PFSK-1 (cell line): ENCODE data around the gene PZP.

Source experiments
- FOXP2 ChIP-seq: optimal IDR thresholded peaks from 2 replicates; pipeline ENCODE3; 2011; ENCODE audit warnings: borderline replicate concordance, control low read depth, inconsistent platforms; ENCODE audit not compliant: insufficient read depth; ENCODE audit errors: extremely low read length, extremely low read depth
- POLR2AphosphoS5 ChIP-seq: IDR thresholded peaks from 2 replicates; pipeline ENCODE4 v1.6.1; 2012; ENCODE audit warnings: low read depth, mild to moderate bottlenecking, control low read depth, low read length, moderate library complexity
- SIN3A ChIP-seq: IDR thresholded peaks from 2 replicates; pipeline ENCODE4 v1.6.1; 2012; ENCODE audit warnings: mild to moderate bottlenecking, low read length, moderate library complexity, borderline replicate concordance; ENCODE audit not compliant: insufficient read depth
- TAF1 ChIP-seq: IDR thresholded peaks from 2 replicates; pipeline ENCODE4 v1.6.1; 2012; ENCODE audit warnings: low read length, control low read depth, borderline replicate concordance; ENCODE audit not compliant: insufficient read depth
- TF ChIP-seq, protein P1 (sequence below), 2 experiments: IDR thresholded peaks; 2 replicates each; pipeline versions ENCODE4 v1.6.1 to v1.8.0; 2011 to 2012; ENCODE audit warnings: low read depth in 2 of 2, low read length in 2 of 2, control low read depth in 1 of 2, inconsistent platforms in 1 of 2, mild to moderate bottlenecking in 1 of 2, moderate library complexity in 1 of 2; ENCODE audit not compliant: insufficient read depth in 1 of 2

Gene PZP

GRCh38 chr12:9237286-9237685 is 29.1 kb upstream of the PZP start:
- no peak for TF ChIP-seq TAF1
- TF ChIP-seq, protein P1, sequence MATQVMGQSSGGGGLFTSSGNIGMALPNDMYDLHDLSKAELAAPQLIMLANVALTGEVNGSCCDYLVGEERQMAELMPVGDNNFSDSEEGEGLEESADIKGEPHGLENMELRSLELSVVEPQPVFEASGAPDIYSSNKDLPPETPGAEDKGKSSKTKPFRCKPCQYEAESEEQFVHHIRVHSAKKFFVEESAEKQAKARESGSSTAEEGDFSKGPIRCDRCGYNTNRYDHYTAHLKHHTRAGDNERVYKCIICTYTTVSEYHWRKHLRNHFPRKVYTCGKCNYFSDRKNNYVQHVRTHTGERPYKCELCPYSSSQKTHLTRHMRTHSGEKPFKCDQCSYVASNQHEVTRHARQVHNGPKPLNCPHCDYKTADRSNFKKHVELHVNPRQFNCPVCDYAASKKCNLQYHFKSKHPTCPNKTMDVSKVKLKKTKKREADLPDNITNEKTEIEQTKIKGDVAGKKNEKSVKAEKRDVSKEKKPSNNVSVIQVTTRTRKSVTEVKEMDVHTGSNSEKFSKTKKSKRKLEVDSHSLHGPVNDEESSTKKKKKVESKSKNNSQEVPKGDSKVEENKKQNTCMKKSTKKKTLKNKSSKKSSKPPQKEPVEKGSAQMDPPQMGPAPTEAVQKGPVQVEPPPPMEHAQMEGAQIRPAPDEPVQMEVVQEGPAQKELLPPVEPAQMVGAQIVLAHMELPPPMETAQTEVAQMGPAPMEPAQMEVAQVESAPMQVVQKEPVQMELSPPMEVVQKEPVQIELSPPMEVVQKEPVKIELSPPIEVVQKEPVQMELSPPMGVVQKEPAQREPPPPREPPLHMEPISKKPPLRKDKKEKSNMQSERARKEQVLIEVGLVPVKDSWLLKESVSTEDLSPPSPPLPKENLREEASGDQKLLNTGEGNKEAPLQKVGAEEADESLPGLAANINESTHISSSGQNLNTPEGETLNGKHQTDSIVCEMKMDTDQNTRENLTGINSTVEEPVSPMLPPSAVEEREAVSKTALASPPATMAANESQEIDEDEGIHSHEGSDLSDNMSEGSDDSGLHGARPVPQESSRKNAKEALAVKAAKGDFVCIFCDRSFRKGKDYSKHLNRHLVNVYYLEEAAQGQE (IDR thresholded peaks at IDR 0.05; ENCODE audit: insufficient read depth in 1 of 2, low read depth in 2 of 2, low read length in 2 of 2), result no peak
- no peak for TF ChIP-seq POLR2AphosphoS5
- TF ChIP-seq FOXP2, result no peak
- no peak for TF ChIP-seq SIN3A

- TF ChIP-seq POLR2AphosphoS5 (no peak), TAF1 (no peak), SIN3A (no peak), FOXP2 (no peak)
- TF ChIP-seq, protein P1 (IDR thresholded peaks at IDR 0.05; ENCODE audit: insufficient read depth in 1 of 2, low read depth in 2 of 2, low read length in 2 of 2), result no peak
Observed at GRCh38 chr12:9235519-9235918, 27.3 kb upstream of the PZP start.

GRCh38 chr12:9227950-9228349 is 19.8 kb upstream of the PZP start:
- no peak for TF ChIP-seq TAF1
- no peak for TF ChIP-seq FOXP2
- TF ChIP-seq SIN3A, result no peak
- no peak for TF ChIP-seq POLR2AphosphoS5
- TF ChIP-seq, protein P1 (IDR thresholded peaks at IDR 0.05; ENCODE audit: insufficient read depth in 1 of 2, low read depth in 2 of 2, low read length in 2 of 2), result no peak

- TF ChIP-seq SIN3A, result no peak
- TF ChIP-seq POLR2AphosphoS5, result no peak
- TF ChIP-seq FOXP2, result no peak
- TF ChIP-seq TAF1, result no peak
- TF ChIP-seq, protein P1 (IDR thresholded peaks at IDR 0.05; ENCODE audit: insufficient read depth in 1 of 2, low read depth in 2 of 2, low read length in 2 of 2), result no peak
Observed at GRCh38 chr12:9223830-9224229, 15.6 kb upstream of the PZP start.

- no peak for TF ChIP-seq FOXP2
- TF ChIP-seq, protein P1 (IDR thresholded peaks at IDR 0.05; ENCODE audit: insufficient read depth in 1 of 2, low read depth in 2 of 2, low read length in 2 of 2), result no peak
Observed at GRCh38 chr12:9221483-9221882, 13.3 kb upstream of the PZP start.
